Activated T-helper 1 cell treated with Interleukin-2 at 50 U/mL for 16 hours (primary cell): Measurements from ENCODE around the gene SLFN12L.
"Not testable (repeated sequence)": the region's sequence is repeated elsewhere in the genome, so short reads cannot be mapped to it uniquely, and the experiment has no call there.

Source experiments
- DNase-seq: peaks from one replicate; pipeline ENCODE4 v3.0.0-alpha.2; 2020; ENCODE audit warnings: low read depth

Gene SLFN12L

DNA sequence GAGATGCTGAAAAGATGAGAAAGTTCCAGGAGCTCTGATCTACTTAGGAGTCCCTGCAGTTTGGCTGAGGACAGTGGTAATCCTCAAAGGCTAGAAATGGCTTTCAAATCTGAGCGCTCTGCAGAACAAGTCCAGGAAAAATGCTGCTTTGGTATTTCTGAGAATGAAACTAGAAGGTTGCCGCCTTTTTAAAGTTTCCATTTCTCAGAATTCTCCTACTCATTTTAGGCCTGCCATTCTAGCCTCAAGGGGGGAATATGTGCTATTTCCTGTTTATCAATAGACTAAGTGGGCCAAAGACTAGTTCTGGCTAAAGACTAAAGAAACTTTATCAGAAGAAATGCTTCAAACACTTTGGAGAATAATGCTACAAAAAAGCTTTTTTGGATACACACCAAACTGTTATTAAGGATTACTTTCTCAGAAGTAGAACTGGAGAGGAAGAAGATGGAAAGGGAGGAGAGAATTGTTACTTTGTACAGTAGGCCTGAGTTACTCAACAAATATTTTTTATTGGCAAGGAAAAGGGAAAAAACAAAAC lies at the start of gene SLFN12L:
Gene SLFN12L, minus strand, starts transcription at position 78 of the 541 bp plus-strand sequence. CDS start 15,314 bp downstream, outside the sequence.
- no peak for DNase-seq

GRCh38 chr17:35586569-35587073 lies 49.1 kb upstream of the SLFN12L start:
- DNase-seq, result no peak

- DNase-seq, result no peak
Measured at GRCh38 chr17:35584061-35584460, 46.6 kb upstream of the SLFN12L start.

GRCh38 chr17:35578929-35579432 lies 41.5 kb upstream of the SLFN12L start:
- DNase-seq, result no peak

DNA sequence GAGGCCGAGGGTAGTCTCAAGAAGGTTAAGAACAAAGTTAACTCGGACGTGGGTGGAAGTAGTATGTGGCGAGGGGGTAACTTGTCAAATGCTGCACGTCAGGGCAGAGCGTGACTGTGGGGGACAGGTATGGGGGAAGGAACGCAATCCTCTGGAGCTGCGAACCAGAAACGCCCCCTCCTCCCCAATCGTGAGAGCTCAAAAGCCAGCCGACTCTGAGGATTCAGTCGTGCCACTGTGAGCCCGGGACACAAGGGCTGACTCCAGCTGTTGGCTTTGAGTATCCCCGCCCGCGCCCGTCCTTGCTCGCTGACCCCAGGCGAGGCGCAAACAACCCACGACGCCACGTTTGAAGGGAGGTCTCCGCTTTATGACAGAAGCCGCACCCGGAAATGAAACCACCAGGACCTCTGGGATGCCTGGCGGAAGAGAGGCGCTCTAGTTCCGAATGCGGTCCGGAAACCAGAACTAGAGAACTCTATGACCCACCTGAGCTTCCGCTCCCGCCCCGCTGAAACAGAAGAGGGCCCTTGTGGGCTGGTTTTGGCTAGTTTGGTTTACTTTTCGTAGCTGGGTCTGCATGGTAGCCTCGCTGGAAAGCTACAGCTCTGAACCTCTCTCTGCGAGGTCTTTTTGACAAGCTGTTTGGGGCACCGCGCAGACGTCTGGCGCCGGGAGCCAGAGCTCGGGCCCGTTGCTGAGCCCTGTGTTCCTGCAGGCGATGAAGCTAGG lies 40.9 kb upstream of the SLFN12L start, which contains the start of gene PEX12:
Gene PEX12, minus strand, starts transcription at position 375 of the 732 bp plus-strand sequence. CDS start 550 bp downstream, outside the sequence.
- peak; percentile 83 for DNase-seq

DNA sequence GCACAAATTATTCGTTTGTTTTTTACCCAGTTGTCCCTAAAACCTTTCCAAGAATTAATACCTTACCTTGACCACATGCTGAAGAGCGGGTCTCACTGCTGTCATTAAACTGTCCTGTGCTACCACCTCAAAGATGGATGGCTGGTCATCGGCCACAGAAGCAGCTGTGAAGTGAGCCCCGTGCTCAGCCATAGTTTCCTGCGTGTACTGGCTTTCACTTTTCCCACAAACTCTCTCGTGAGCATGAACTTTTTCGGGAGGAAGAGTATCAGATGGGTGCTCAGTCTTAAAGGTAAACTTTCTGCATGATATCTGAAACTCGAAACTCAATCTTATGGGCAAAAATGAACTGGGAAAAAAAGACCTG lies 40.3 kb upstream of the SLFN12L start:
- DNase-seq, result no peak

DNA sequence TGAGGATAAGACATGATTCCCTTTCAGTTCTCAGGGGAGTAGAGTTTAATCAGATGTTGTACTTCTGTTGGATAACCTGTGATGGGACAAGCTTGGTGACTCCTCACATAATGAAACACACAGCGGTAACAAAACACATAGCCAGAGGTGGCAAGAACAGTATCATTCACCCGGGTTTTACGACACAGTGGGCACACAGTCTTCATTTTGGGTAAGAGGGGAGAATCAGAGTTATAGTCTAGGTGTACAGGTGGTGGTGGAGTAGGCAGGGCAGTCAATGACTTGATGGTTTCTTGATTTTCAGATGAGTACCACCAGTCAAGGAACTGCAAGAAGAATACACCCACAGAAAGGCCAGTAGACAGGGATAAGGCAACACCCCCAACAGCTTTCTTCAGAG lies 38.3 kb upstream of the SLFN12L start:
- no peak for DNase-seq

GRCh38 chr17:35569405-35569804 lies 31.9 kb upstream of the SLFN12L start:
- DNase-seq, result no peak

DNA sequence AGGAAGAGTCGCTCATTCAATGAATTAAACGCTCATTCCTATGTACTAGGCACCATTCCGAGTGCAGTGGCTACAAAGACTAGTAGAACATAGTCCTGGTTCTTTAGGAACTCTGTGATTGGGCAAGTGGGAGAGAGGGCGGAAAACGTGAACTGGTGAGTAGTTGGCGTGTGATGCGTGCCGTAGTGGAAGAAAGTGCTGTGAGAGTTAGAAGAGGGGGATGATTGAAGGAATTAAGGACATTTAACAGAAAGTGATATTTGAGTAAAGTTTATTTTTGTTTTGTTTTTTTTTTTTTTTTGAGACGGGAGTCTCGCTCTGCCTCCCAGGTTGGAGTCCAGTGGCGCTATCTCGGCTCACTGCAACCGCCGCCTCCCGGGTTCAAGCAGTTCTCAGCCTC lies 31.1 kb upstream of the SLFN12L start:
- DNase-seq, result no peak

DNA sequence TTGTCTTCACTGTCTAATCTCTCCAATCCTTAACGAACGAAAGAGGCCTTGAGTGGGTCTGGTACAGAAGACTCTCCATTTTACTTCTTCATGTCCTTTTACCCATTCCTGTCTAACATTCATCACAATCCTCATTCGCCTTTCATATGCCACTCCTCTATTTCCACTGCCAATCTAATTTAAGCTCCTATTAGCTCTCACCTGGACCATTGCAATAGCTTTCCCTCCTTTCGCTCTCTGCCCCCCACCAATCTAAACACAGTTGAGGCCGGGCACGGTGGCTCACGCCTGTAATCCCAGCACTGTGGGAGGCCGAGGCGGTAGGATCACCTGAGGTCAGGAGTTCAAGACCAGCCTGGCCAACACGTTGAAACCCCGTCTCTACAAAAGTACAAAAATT lies 29.5 kb upstream of the SLFN12L start:
- no peak for DNase-seq

- DNase-seq, result not testable (repeated sequence)
Measured at GRCh38 chr17:35563181-35563580, 25.7 kb upstream of the SLFN12L start.

GRCh38 chr17:35560703-35561102 lies 23.2 kb upstream of the SLFN12L start, which contains the start of gene SLFN14:
SLFN14 (minus strand) TSS chr17:35560819; CDS start chr17:35558062, 2,757 bp downstream.
- no peak for DNase-seq

DNA sequence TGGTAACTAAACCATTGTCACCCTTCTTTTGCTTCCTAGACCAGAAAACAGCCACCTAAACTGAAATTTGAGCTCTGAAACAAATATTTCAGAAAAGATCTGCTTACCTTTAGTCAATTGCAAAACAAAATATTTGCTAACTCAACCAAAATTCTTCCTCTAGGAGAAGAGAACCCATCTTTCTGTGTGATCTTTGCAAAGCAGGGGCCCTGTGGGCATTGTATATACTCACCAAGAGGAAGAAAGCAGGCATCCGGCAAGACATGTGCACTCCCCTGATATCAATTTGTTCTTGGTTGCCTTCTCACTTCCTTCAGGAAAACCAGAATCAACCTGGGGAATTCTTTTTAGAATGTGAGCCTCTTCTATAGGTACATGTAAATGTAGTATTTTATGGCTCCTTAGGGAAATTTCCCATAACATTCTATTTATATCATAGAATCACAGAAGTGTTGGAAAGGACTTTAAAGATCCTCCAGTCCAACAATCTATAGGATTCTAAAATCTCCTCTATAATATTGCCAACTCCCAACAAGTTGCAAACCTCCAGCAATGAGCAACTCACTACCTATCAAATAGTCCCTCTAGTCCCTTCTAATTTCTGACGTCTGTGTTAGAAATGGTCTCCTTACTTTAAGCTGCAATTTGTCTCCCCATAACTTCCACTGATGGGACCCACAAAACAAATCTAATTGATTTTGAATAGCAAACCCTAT lies 22.2 kb upstream of the SLFN12L start:
- DNase-seq, result no peak

DNA sequence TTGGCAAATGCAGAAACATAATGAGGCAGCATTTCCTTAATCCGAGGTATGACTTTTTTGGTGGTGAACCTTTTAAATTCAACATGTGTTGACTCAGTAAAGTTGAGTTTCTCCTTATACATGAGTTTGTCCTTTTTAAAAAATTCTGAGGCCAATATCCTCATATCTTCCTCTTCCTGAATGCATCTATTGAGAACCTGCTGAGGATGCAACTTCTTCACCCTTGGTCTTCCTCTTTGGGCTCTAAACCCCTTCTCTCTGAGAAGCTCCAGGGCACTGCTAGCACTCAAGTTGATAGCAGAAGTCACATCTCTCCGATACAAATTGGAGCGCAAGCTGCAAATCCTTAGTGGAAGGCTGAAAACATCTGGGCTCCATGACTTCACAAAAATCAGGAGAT lies 19.9 kb upstream of the SLFN12L start:
- DNase-seq, result no peak

GRCh38 chr17:35555691-35556090 lies 18.2 kb upstream of the SLFN12L start:
- DNase-seq, result no peak

- DNase-seq, result no peak
Measured at GRCh38 chr17:35554668-35555067, 17.2 kb upstream of the SLFN12L start.

DNA sequence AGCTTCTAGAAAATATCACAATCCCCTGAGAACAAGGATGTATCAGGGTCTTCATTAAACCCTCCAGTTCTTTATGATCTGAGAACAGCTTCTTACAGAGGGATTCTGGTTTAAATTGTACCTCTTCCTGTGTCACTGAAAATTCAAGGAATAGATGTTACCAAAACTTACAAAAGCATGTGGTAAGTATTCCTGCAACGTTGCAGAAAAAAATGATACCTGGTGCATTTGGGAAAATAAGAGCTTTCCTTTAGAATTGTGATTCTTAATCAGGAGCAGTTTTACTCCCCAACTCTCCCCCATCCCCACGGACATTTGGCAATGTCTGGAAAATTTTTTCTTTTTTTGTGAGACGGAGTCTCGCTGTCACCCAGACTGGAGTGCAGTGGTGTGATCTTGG lies 15.8 kb upstream of the SLFN12L start:
- DNase-seq, result no peak

DNA sequence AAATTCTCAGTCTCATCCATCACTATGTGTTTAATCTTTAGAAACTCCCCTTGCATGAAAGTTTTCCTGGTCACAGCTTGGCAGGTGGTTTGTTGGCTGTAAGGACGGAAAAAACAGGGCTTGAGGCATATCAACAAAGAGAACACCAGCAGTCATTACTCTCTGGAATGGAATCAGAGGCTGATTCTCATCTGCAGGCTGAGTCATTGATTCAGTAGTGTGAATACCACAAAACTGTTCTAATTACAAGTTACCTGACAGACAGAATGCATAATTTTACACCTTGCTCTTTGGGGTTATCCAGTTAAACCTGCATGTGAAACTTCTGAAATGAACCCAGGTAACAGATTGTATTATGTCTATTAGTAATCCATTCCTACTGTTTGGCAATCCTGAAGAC lies 11.5 kb upstream of the SLFN12L start:
- DNase-seq, result no peak

GRCh38 chr17:35548208-35548810 lies 10.8 kb upstream of the SLFN12L start:
- no peak for DNase-seq

DNA sequence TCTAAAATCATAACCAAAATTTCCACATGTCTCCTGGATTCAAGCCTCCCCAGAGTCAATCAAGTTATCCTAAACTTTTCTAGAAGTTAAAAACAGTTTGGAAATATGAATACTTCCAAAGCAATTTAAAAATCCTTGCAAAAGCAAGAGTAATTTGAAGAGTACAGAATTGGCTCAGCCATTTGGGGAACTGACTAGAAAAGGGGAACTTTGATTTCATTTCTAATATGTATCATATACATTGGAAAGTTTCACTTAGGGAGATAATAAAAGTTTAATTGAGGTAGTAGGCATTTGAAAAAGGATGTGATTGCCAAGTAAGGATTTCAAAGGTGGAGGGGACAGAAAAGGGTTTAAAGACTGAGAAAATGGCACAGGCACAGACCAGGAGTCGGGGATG lies 9.0 kb upstream of the SLFN12L start:
- DNase-seq, result no peak

GRCh38 chr17:35545150-35545549 lies 7.7 kb upstream of the SLFN12L start:
- DNase-seq, result no peak

DNA sequence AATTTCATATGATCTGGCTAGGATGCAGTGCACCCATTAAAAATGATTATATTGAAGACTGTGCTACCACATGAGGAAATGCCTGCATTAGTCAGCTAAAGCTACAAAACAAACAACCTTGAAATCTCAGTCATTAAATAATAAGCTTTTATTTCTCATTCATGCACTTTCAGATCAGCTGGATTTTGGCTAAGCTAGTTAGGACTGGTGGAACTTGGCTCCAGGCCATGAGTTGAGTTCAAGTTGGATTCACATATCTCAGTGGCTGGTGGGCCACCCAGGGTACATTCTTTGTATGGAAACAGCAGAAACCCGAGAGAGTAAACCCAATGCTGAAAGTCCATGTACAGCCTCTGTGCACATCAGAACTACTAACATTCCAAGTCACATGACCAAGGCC lies 6.4 kb upstream of the SLFN12L start:
- no peak for DNase-seq
